Testis (tissue), 3 donors: ENCODE data around the gene AMIGO2. TPM values are rescaled to one million over a fixed set of nuclear protein-coding genes. Genes with fewer than 3 reads are reported as not detected.

Experiments used
- DNase-seq: peaks from one replicate; pipeline ENCODE4 v3.0.0-alpha.2; 2019
- H3K27ac ChIP-seq, 2 donors: fragments of 200-600 bp; sonication (generic); one replicate each; pipeline ENCODE4 v1.5.1; 2019
- H3K27me3 ChIP-seq: fragments of 200-600 bp; sonication (generic); one replicate; pipeline ENCODE4 v1.5.1; 2019
- H3K36me3 ChIP-seq: fragments of 200-600 bp; sonication (generic); one replicate; pipeline ENCODE4 v1.5.1; 2017; ENCODE audit warnings: low read depth; ENCODE audit errors: missing control alignments
- H3K4me1 ChIP-seq: fragments of 200-600 bp; sonication (generic); one replicate; pipeline ENCODE4 v1.5.1; 2019
- H3K4me3 ChIP-seq, 2 donors: fragments of 200-600 bp; sonication (generic); one replicate each; pipeline ENCODE4 v1.5.1; 2017 to 2019
- H3K9me3 ChIP-seq: fragments of 200-600 bp; sonication (generic); one replicate; pipeline ENCODE4 v1.5.1; 2017
- CTCF ChIP-seq, 3 experiments: fragments of 450-650 bp in 2 of 3; fragments of 200-600 bp in 1 of 3; sonication (generic) in 1 of 3; IDR thresholded peaks; one replicate each; pipeline ENCODE4 v1.5.1; 2016 to 2019; ENCODE audit warnings: antibody characterized with exemption in 3 of 3, mild to moderate bottlenecking in 2 of 3, moderate library complexity in 1 of 3
- POLR2A ChIP-seq: fragments of 450-650 bp; IDR thresholded peaks from one replicate; pipeline ENCODE4 v1.6.1; 2017; ENCODE audit warnings: antibody characterized with exemption, mild to moderate bottlenecking, moderate library complexity
- WGBS, 2 donors: methylation state at CpG; one replicate each; pipeline ENCODE4 v1.1.5; 2018; 5-methylcytosine and 5-hydroxymethylcytosine counted together
- intact Hi-C: fragments of 100-400 bp; cut with DNase I; formaldehyde crosslinking; loops from one replicate; pipeline ENCODE4 v1.15.1; 2023; ENCODE audit warnings: low total_unique reads
- polyA plus RNA-seq: library from polyadenylated mRNA; stranded (reverse); fragments of 350-450 nt; fragmentation: Illumina TruSeq; extraction: RNeasy Lipid Tissue Mini Kit (QIAGEN cat#74804); gene quantifications from one replicate; pipeline ENCODE4 v1.2.3, GENCODE V29; 2014; ENCODE audit warnings: low read depth, low replicate concordance; ENCODE audit not compliant: insufficient read depth
- total RNA-seq, 2 donors: library from RNA; depleted of rRNA; stranded (reverse); fragments of >200 nt; gene quantifications; one replicate each; pipeline ENCODE4 v1.2.3, GENCODE V29; 2016

Gene AMIGO2
- total and polyA plus RNA-seq, 3 donors from 2014 or later: 28.8 to 53.2 (median 35.4) TPM

GRCh38 chr12:47073951-47074350 is 5.8 kb downstream of the AMIGO2 start:
- no peaks in the 10 kb centered on the region for H3K27me3 ChIP-seq
- no peak overlapping the region for H3K4me3 ChIP-seq
- no peak for DNase-seq
- no peaks in the 10 kb centered on the region for H3K4me1 ChIP-seq
- TF ChIP-seq CTCF (IDR thresholded peaks at IDR 0.05) (no peak), POLR2A (no peak)
- intact Hi-C loops: no loop called here
- no peak overlapping the region for H3K27ac ChIP-seq
- 93 to 97% methylated on average over 3 of the region's 3 CpGs for WGBS, 2 donors
- no peaks in the 10 kb centered on the region for H3K36me3 ChIP-seq
- H3K9me3 ChIP-seq: no peaks in the 10 kb centered on the region

- WGBS, 2 donors: 68 to 70% methylated on average over 5 of the region's 5 CpGs
- intact Hi-C loops: no loop called here
Observed at GRCh38 chr12:47071241-47071852, 8.4 kb downstream of the AMIGO2 start.

GRCh38 chr12:47070310-47070709 is 9.4 kb downstream of the AMIGO2 start:
- Histone ChIP-seq H3K36me3 (no peaks in the 10 kb centered on the region), H3K27ac (no peak overlapping the region), H3K4me3 (no peak overlapping the region), H3K27me3 (no peaks in the 10 kb centered on the region), H3K4me1 (no peaks in the 10 kb centered on the region), H3K9me3 (no peaks in the 10 kb centered on the region)
- WGBS, 2 donors: 86 to 100% methylated on average over 1 of the region's 1 CpG
- intact Hi-C loops: no loop called here
- no peak for DNase-seq
- no peak for TF ChIP-seq POLR2A
- no peak for TF ChIP-seq CTCF (IDR thresholded peaks at IDR 0.05)

More at GRCh38 chr12:47071241-47071852, 8.4 kb downstream of the AMIGO2 start:
- Histone ChIP-seq H3K9me3 (no peaks in the 10 kb centered on the region), H3K36me3 (no peaks in the 10 kb centered on the region), H3K4me1 (no peaks in the 10 kb centered on the region), H3K27me3 (no peaks in the 10 kb centered on the region), H3K4me3 (no peak overlapping the region), H3K27ac (no peak overlapping the region)
- DNase-seq: no peak
- TF ChIP-seq CTCF (IDR thresholded peaks at IDR 0.05) (peak in 2 of 3 experiments; percentile 16 to 43), POLR2A (no peak)

GRCh38 chr12:47068539-47068938 is 11.2 kb downstream of the AMIGO2 start:
- intact Hi-C loops: no loop called here
- H3K4me1 ChIP-seq: no peaks in the 10 kb centered on the region
- TF ChIP-seq POLR2A (no peak), CTCF (IDR thresholded peaks at IDR 0.05) (no peak)
- no peak overlapping the region for H3K4me3 ChIP-seq
- H3K36me3 ChIP-seq: no peaks in the 10 kb centered on the region
- DNase-seq: no peak
- H3K9me3 ChIP-seq: no peaks in the 10 kb centered on the region
- H3K27ac ChIP-seq: no peak overlapping the region
- WGBS, 2 donors: 75 to 77% methylated on average over 6 of the region's 6 CpGs
- no peaks in the 10 kb centered on the region for H3K27me3 ChIP-seq
